Activated effector memory CD4-positive, alpha-beta T cell treated with anti-CD3 and anti-CD28 coated beads, Interleukin-2, amount 50 U/mL, for 16 hours (primary cell): ENCODE measurements around the gene CNTNAP5.

Experiments
- DNase-seq: peaks from one replicate; pipeline ENCODE4 v3.0.0-alpha.2; 2020

CNTNAP5 gene

DNA sequence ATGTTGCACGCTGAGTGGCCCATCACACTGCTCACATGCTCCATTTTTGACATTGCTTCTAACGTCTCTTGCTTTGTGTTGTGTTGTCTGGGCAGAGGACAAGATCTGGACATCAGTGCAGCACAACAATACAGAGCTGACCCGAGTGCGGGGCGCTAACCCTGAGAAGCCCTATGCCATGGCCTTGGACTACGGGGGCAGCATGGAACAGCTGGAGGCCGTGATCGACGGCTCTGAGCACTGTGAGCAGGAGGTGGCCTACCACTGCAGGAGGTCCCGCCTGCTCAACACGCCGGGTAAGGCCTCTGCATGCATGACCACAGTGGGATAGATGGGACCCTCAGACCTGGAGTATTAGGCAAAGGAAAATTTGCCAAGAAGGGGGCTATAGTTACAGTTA is 622.6 kb downstream of the CNTNAP5 start:
- no peak for DNase-seq

- DNase-seq, result no peak
Observed at GRCh38 chr2:124649001-124649400, 623.9 kb downstream of the CNTNAP5 start.

GRCh38 chr2:124652099-124652498 is 627.0 kb downstream of the CNTNAP5 start:
- DNase-seq, result no peak

- DNase-seq, result no peak
Observed at GRCh38 chr2:124658373-124658772, 633.3 kb downstream of the CNTNAP5 start.

DNA sequence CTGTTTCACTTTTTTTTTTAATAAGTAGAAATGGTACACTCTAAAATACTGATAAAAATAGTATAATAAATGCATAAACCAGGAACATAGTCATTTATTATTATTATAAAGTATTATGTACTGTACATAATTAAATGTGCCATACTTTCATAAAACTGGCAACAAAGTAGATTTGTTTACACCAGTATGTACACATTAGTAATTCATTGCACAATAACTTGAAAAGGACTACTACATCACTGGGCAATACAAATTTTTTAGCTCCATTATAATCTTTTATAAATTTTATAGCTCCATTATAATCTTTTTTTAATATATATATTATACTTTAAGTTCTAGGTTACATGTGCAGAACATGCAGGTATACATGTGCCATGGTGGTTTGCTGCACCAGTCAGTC is 636.5 kb downstream of the CNTNAP5 start:
- DNase-seq, result no peak

GRCh38 chr2:124662946-124663644 is 638.0 kb downstream of the CNTNAP5 start:
- no peak for DNase-seq

GRCh38 chr2:124663645-124663997 is 638.5 kb downstream of the CNTNAP5 start:
- DNase-seq, result no peak

DNA sequence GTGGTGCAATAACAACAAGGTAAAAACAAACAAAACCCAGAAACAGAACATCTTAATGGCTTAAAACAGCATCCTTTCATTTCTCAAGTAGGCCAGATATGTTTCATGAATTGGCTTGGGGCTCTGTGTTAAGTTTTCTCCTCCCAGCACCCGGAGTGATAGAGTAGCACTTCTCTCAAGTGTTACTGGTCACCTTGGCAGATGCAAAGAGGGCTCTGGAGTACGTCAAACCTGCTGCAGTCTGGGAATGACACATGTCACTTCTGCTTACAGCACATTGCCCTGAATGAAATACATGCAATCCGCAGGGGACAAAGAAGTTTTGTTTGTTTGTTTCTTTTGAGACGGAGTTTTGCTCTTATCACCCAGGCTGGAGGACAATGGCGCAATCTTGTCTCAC is 639.3 kb downstream of the CNTNAP5 start:
- no peak for DNase-seq

- DNase-seq, result no peak
Observed at GRCh38 chr2:124666976-124667375, 641.9 kb downstream of the CNTNAP5 start.

- no peak for DNase-seq
Observed at GRCh38 chr2:124668161-124668560, 643.1 kb downstream of the CNTNAP5 start.

GRCh38 chr2:124670187-124670586 is 645.1 kb downstream of the CNTNAP5 start:
- no peak for DNase-seq

DNA sequence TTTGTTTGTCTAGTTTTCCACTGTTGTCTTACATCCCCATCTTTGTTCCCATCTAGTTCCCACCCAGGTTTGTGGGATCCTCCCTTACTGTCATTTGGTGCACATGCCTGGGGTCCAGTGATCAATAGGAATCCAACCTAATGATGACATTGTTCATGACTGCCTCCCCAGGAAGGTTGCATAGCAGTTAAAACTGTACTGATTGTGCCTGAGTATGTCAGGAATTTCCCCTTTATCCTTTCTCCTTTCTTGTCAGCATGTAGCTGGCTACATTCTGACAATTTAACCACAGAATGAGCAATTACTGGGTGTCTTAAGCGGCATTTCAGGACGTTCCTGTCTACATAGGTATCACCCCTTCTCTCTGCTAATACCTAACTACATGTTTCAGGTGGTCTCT is 653.0 kb downstream of the CNTNAP5 start:
- DNase-seq, result no peak

GRCh38 chr2:124683536-124684428 is 658.7 kb downstream of the CNTNAP5 start:
- no peak for DNase-seq

- no peak for DNase-seq
Observed at GRCh38 chr2:124689348-124689747, 664.3 kb downstream of the CNTNAP5 start.

DNA sequence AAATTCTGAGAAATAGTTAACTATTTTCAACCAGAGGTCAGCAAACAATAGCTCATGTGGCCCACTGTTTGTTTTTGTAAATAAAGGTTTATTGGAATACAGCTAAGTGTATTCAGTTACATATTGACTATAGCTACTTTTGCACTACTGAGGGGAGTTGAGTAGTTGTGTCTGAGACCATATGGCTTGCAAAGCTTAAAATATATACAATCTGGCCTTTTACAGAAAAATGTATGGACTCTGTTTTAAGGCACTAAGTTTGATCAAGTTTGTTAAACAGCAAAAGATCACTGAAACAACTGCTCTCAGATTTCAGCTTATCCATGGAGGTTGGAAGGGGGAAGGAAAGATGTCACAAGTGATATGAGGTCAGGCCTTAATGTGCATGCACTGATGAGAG is 667.1 kb downstream of the CNTNAP5 start:
- no peak for DNase-seq

DNA sequence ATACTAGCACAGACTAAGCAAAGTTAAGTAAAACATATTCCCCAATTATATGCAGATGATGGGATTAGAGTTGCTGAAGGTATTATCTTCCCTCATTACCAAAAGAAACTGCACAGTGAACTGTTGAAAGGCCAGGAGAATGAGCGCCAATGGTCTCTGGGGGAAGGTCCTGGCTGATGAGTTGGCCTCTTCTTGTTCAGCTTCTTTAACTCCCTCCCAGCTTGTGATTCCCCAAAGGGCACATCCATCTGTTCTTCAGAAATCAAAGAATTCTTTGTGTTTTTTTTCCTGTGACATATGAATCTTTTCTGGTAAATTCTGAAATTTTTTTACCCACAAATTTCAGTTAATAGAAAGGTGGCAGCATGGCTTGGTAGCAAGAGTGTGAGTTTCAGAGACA is 667.6 kb downstream of the CNTNAP5 start:
- DNase-seq, result no peak

DNA sequence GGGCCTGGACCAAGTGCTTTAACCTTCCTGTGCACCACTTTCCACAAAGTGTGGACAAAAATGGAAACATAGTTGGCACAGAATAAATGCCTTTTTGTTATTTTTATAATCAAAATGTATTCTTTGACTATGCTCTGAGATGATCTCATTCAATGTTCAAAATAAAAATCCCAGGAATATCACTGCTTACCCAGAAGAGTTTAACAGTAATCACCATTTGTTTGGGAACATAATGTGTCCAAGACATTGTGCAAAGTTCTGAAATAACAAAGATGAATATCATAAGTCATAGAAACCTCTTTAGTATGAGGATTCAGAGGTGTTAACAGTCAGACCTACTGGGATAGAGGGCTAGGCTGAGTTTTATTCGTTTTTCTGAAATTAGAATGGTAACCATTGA is 668.1 kb downstream of the CNTNAP5 start:
- DNase-seq, result no peak

GRCh38 chr2:124698979-124699565 is 674.0 kb downstream of the CNTNAP5 start:
- DNase-seq, result no peak

DNA sequence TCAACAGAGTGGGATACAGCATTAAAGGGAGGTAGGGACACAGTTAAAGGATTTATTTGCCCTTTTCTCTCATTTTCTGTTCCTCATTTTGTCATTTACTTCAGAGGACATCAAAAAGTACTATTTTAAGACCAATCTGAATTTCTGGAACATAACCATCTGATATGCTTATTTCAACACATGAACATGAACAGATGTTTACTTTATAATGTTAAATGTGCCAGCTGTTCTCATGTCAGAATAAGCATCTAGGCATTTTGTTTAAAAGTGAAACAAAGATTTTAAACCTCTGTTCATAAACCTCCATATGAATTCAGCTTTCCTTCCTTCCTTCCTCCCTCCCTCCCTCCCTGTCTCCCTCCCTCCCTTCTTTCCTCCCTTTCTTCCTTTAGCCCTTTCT is 677.7 kb downstream of the CNTNAP5 start:
- no peak for DNase-seq

DNA sequence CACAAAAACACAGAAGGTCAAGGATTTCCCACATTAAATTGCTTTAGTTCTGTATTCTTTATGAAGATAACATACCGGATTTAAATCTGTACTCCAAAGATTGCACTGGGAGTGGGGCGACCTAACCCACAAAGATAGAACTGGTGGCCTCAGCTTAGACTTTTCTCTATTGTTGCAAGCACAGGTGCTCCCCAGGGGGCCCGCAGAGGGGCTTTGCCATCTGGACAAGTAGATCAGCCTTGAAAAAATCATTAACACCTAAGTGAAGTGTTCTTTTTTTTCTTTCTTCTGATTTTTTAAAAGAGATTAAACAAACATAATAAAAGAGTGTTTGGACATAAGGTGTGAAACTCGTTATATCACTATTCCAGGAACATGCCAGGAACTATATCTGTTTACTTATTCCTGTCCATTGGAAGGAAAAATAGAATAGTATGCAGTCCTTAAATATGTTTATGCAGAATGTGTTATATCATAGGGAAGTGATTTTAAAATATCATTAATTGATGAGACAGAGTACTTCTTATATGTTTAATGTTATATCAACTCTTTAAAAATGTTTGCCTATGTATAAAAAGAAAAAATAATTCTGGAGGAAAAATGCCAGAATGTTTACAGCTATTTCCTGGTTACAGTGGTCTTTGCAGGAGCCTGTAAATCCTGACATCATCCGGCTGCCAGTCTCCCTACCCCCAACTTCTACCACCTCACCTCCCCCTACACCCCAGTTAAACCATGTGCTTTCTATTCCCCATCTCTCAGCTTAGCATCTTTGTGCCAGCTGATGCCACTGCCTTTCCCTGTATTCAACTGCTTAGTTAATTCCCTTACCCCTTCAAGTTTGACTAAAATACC is 679.2 kb downstream of the CNTNAP5 start:
- DNase-seq, result no peak

DNA sequence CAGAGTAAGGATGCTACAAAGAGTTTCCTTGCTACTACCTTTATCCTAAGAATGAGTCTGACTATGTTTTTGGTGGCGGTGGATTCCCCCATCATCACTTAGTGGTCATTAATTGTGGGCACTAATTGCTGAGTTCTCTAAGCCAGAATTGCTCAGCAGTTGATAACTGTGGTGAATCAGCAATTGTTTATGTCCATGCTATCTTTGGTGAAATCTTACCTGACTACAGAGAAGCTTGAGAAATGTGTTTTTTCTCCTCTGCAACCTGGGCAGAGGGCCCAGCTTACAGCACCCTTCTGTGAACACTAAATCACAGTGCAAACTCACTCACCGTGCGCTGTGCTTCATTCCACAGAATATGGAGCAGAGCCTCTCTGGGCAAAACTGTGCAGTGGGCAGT is 683.6 kb downstream of the CNTNAP5 start:
- DNase-seq, result no peak

GRCh38 chr2:124713969-124714368 is 688.9 kb downstream of the CNTNAP5 start:
- no peak for DNase-seq

DNA sequence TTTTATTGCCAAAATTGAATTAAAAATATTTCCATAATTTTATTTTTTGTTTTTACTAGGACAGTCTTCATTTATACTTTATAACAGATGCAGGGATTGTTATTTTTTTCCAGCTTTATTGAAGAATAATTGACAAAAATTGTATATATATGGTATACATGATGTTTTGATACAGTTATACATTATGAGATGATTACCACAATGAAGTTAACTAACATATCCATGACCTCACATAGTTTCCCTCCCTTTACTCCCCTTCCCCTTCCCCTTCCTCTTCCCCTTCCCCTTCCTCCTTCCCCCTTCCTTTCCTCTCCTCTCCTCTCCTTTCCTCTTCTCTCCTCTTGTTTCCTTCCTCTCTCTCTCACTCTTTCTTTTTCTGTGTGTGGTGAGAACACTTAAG is 700.1 kb downstream of the CNTNAP5 start:
- DNase-seq, result no peak
